Activated T-cell treated with anti-CD3 and anti-CD28 coated beads for 1 hour (primary cell): ENCODE data around the gene DNAJC4.
A peak's percentile ranks its signal among the peaks of the same experiment; 100 is the strongest.

ENCODE experiments used
- DNase-seq: peaks from one replicate; pipeline ENCODE4 v3.0.0-alpha.2; 2020; ENCODE audit warnings: low read depth

The DNAJC4 gene

GRCh38 chr11:64230171-64230984 is at the start of gene DNAJC4:
Gene DNAJC4, plus strand, starts transcription at chr11:64230548. Its CDS starts 307 bp downstream, at chr11:64230855.
- peak; percentile 78 for DNase-seq

- no peak for DNase-seq
Observed at GRCh38 chr11:64180891-64181290, 49.5 kb upstream of the DNAJC4 start.

- no peak for DNase-seq
Observed at GRCh38 chr11:64181506-64182411, 48.6 kb upstream of the DNAJC4 start.

GRCh38 chr11:64183890-64184289 is 46.5 kb upstream of the DNAJC4 start:
- DNase-seq = no peak

GRCh38 chr11:64185175-64185692 is 45.1 kb upstream of the DNAJC4 start:
- peak; percentile 26 for DNase-seq

- DNase-seq = peak; percentile 97
Observed at GRCh38 chr11:64185693-64186491, 44.5 kb upstream of the DNAJC4 start, which contains the start of gene STIP1. Gene STIP1, plus strand, starts transcription at chr11:64186171. Its CDS starts 91 bp downstream, at chr11:64186262.

GRCh38 chr11:64186492-64187165 is 43.7 kb upstream of the DNAJC4 start:
- no peak for DNase-seq

GRCh38 chr11:64192434-64192833 is 37.9 kb upstream of the DNAJC4 start:
- no peak for DNase-seq

GRCh38 chr11:64196626-64197025 is 33.7 kb upstream of the DNAJC4 start:
- no peak for DNase-seq

- no peak for DNase-seq
Observed at GRCh38 chr11:64198511-64198910, 31.8 kb upstream of the DNAJC4 start.

- no peak for DNase-seq
Observed at GRCh38 chr11:64201543-64201942, 28.8 kb upstream of the DNAJC4 start.

- no peak for DNase-seq
Observed at GRCh38 chr11:64202992-64203391, 27.4 kb upstream of the DNAJC4 start.

GRCh38 chr11:64203421-64204079 is 26.8 kb upstream of the DNAJC4 start:
- no peak for DNase-seq

GRCh38 chr11:64204080-64204440 is 26.3 kb upstream of the DNAJC4 start:
- no peak for DNase-seq

GRCh38 chr11:64204464-64204989 is 25.8 kb upstream of the DNAJC4 start:
- DNase-seq = peak; percentile 80

GRCh38 chr11:64206457-64207255 is 23.7 kb upstream of the DNAJC4 start, which contains the start of gene FERMT3:
Gene FERMT3, plus strand, starts transcription at chr11:64206721. Its CDS starts 644 bp downstream, at chr11:64207365.
- peak; percentile 57 for DNase-seq

- DNase-seq = peak; percentile 58
Observed at GRCh38 chr11:64207256-64208085, 22.9 kb upstream of the DNAJC4 start.

GRCh38 chr11:64208086-64208795 is 22.1 kb upstream of the DNAJC4 start:
- DNase-seq = no peak
